H1 (cell line): ENCODE measurements around the gene B4GALNT1. TPM values are rescaled to one million over a fixed set of nuclear protein-coding genes. Genes with fewer than 3 reads are reported as not detected.

Source experiments
- CTCF ChIA-PET: fragments of 300-600 bp; sonication (Branson Sonifier 250); formaldehyde crosslinking; loops from one replicate; lab custom pipeline; 2021; ENCODE audit not compliant: partially characterized antibody; lab: Charles Lee
- POLR2A ChIA-PET: fragments of 300-600 bp; sonication (Branson Sonifier 250); formaldehyde crosslinking; loops from one replicate; lab custom pipeline; 2021; ENCODE audit warnings: inconsistent platforms; ENCODE audit not compliant: partially characterized antibody; lab: Charles Lee
- DNase-seq, 2 experiments: peaks; one replicate each; pipeline versions ENCODE4 v3.0.0 to v3.0.0-alpha.2; 2010 to 2022; ENCODE audit warnings: low spot score in 2 of 2, low read depth in 1 of 2, mixed read lengths in 1 of 2
- FAIRE-seq: peaks from 2 replicates; lab custom pipeline; 2011; peaks lifted over from hg19 to GRCh38; lab: Jason Lieb, UNC
- H2AFZ ChIP-seq: 2 replicates; pipeline ENCODE4 v1.8.1; 2012; ENCODE audit warnings: low read length, inconsistent platforms
- H2AK5ac ChIP-seq: 2 replicates; pipeline ENCODE4 v1.6.1; 2013; ENCODE audit warnings: low read depth, low read length
- H2BK120ac ChIP-seq: replicated peaks from 2 replicates; pipeline ENCODE3; 2013; ENCODE audit warnings: low read depth, low read length, inconsistent platforms
- H2BK12ac ChIP-seq: 2 replicates; pipeline ENCODE4 v1.6.1; 2013; ENCODE audit warnings: low read depth, low read length
- H2BK15ac ChIP-seq: 2 replicates; pipeline ENCODE4 v1.6.1; 2013; ENCODE audit warnings: low read length
- H2BK20ac ChIP-seq: 2 replicates; pipeline ENCODE4 v1.6.1; 2013; ENCODE audit warnings: low read length
- H2BK5ac ChIP-seq: 2 replicates; pipeline ENCODE4 v1.6.1; 2013; ENCODE audit warnings: low read depth, low read length
- H3K14ac ChIP-seq: 2 replicates; pipeline ENCODE4 v1.6.1; 2013; ENCODE audit warnings: inconsistent platforms; ENCODE audit not compliant: insufficient read length
- H3K18ac ChIP-seq: 2 replicates; pipeline ENCODE4 v1.6.1; 2013; ENCODE audit warnings: low read length; ENCODE audit errors: extremely low read depth
- H3K23ac ChIP-seq: 2 replicates; pipeline ENCODE4 v1.6.1; 2013; ENCODE audit warnings: inconsistent platforms; ENCODE audit not compliant: insufficient read length
- H3K23me2 ChIP-seq: 2 replicates; pipeline ENCODE4 v1.6.1; 2013; ENCODE audit warnings: low read depth, low read length
- H3K27ac ChIP-seq: 2 replicates; pipeline ENCODE4 v1.6.1; 2011; ENCODE audit warnings: low read depth, low read length, inconsistent platforms
- H3K27me3 ChIP-seq, 4 experiments: replicated peaks in 1 of 4; 1 replicate in 1 of 4; 2 replicates in 3 of 4; pipeline versions ENCODE4 v1.6.1 to v1.8.1; 2011 to 2013; ENCODE audit warnings: low read length in 3 of 4, mild to moderate bottlenecking in 3 of 4, inconsistent platforms in 2 of 4, mixed read lengths in 2 of 4, moderate library complexity in 1 of 4; ENCODE audit not compliant: control insufficient read depth in 3 of 4, insufficient read depth in 3 of 4; ENCODE audit errors: extremely low read depth in 1 of 4
- H3K36me3 ChIP-seq, 4 experiments: 2 replicates each; pipeline versions ENCODE4 v1.6.1 to v1.8.1; 2011 to 2013; ENCODE audit warnings: mild to moderate bottlenecking in 4 of 4, low read length in 3 of 4, moderate library complexity in 2 of 4, control low read depth in 1 of 4, inconsistent platforms in 1 of 4; ENCODE audit not compliant: insufficient read depth in 4 of 4, control insufficient read depth in 2 of 4
- H3K4ac ChIP-seq: replicated peaks from 2 replicates; pipeline ENCODE3; 2013; ENCODE audit warnings: low read length, low read depth, mixed read lengths, inconsistent platforms; ENCODE audit not compliant: insufficient read length
- H3K4me1 ChIP-seq, 4 experiments: replicated peaks in 1 of 4; 1 replicate in 1 of 4; 2 replicates in 3 of 4; pipeline versions ENCODE4 v1.6.1 to v1.8.1; 2011 to 2013; ENCODE audit warnings: low read length in 3 of 4, inconsistent platforms in 2 of 4, mixed read lengths in 1 of 4; ENCODE audit not compliant: insufficient read depth in 4 of 4, control insufficient read depth in 3 of 4
- H3K4me2 ChIP-seq, 2 experiments: 2 replicates each; pipeline versions ENCODE4 v1.6.1 to v1.8.1; 2011 to 2013; ENCODE audit warnings: low read depth in 2 of 2, low read length in 2 of 2, control low read depth in 1 of 2, inconsistent platforms in 1 of 2, mild to moderate bottlenecking in 1 of 2; ENCODE audit not compliant: insufficient read depth in 1 of 2
- H3K4me3 ChIP-seq, 4 experiments: fragments of 200-600, 300-600 bp in 1 of 4; sonication (generic), shearing (Covaris generic), sonication (Bioruptor Twin) in 1 of 4; 2 replicates each; pipeline versions ENCODE4 v1.5.1 to v1.8.1; 2011 to 2016; ENCODE audit warnings: low read length in 4 of 4, low read depth in 3 of 4, control low read depth in 2 of 4, inconsistent platforms in 2 of 4, mild to moderate bottlenecking in 2 of 4, mixed read lengths in 1 of 4, moderate library complexity in 1 of 4; ENCODE audit not compliant: insufficient read depth in 2 of 4; ENCODE audit errors: extremely low read depth in 1 of 4
- H3K56ac ChIP-seq: replicated peaks from 2 replicates; pipeline ENCODE3; 2013; ENCODE audit warnings: low read depth, mild to moderate bottlenecking, mixed read lengths, low read length, inconsistent platforms; ENCODE audit not compliant: insufficient read length
- H3K79me1 ChIP-seq: 2 replicates; pipeline ENCODE4 v1.6.1; 2013; ENCODE audit warnings: low read depth, low read length, control low read depth
- H3K79me2 ChIP-seq, 2 experiments: 2 replicates each; pipeline versions ENCODE4 v1.6.1 to v1.8.1; 2012 to 2013; ENCODE audit warnings: low read length in 2 of 2, mild to moderate bottlenecking in 2 of 2, inconsistent platforms in 1 of 2; ENCODE audit not compliant: insufficient read depth in 2 of 2, control insufficient read depth in 1 of 2
- H3K9ac ChIP-seq, 4 experiments: replicated peaks in 1 of 4; 1 replicate in 1 of 4; 2 replicates in 3 of 4; pipeline versions ENCODE4 v1.6.1 to v1.8.1; 2011 to 2013; ENCODE audit warnings: low read depth in 3 of 4, low read length in 3 of 4, control low read depth in 2 of 4, mild to moderate bottlenecking in 2 of 4, moderate library complexity in 2 of 4, inconsistent platforms in 1 of 4; ENCODE audit errors: extremely low read depth in 1 of 4
- H3K9me3 ChIP-seq, 2 experiments: 2 replicates each; pipeline versions ENCODE4 v1.6.1 to v1.8.1; 2012 to 2013; ENCODE audit warnings: mild to moderate bottlenecking in 2 of 2, moderate library complexity in 2 of 2, control low read depth in 1 of 2, inconsistent platforms in 1 of 2, low read depth in 1 of 2, low read length in 1 of 2, mixed read lengths in 1 of 2; ENCODE audit not compliant: insufficient read depth in 2 of 2
- H4K20me1 ChIP-seq, 2 experiments: replicated peaks in 1 of 2; 2 replicates each; pipeline versions ENCODE3 to v1.8.1; 2011 to 2013; ENCODE audit warnings: inconsistent platforms in 2 of 2, low read length in 2 of 2, mild to moderate bottlenecking in 1 of 2; ENCODE audit not compliant: insufficient read depth in 2 of 2, control insufficient read depth in 1 of 2
- H4K5ac ChIP-seq: 2 replicates; pipeline ENCODE4 v1.6.1; 2013; ENCODE audit warnings: low read length, low read depth, mixed read lengths, inconsistent platforms; ENCODE audit not compliant: insufficient read length
- H4K8ac ChIP-seq: 2 replicates; pipeline ENCODE4 v1.8.0; 2013; ENCODE audit warnings: mild to moderate bottlenecking, moderate library complexity, low read length, inconsistent platforms; ENCODE audit not compliant: insufficient read depth; ENCODE audit errors: extremely low read depth
- H4K91ac ChIP-seq: replicated peaks from 2 replicates; pipeline ENCODE3; 2013; ENCODE audit warnings: low read length, mixed read lengths, inconsistent platforms; ENCODE audit not compliant: insufficient read length
- BRCA1 ChIP-seq: IDR thresholded peaks from 2 replicates; pipeline ENCODE4 v1.6.1; 2012; ENCODE audit warnings: low read depth, low read length, improper control_type of control experiment
- CBX5 ChIP-seq: fragments of 300-800, 300-1000 bp; sonication (generic); IDR thresholded peaks from 2 replicates; pipeline ENCODE4 v1.7.1; 2016; ENCODE audit warnings: antibody characterized with exemption, low read length, low read depth
- CHD1 ChIP-seq: IDR thresholded peaks from 2 replicates; pipeline ENCODE4 v1.6.1; 2012; ENCODE audit warnings: low read depth, low read length, improper control_type of control experiment
- GTF2F1 ChIP-seq: IDR thresholded peaks from 2 replicates; pipeline ENCODE4 v1.6.1; 2012; ENCODE audit warnings: low read depth, low read length, improper control_type of control experiment, borderline replicate concordance
- HDAC2 ChIP-seq, 2 experiments: fragments of 300-600 bp in 1 of 2; sonication (generic) in 1 of 2; IDR thresholded peaks; 2 replicates each; pipeline ENCODE4 v1.6.1; 2011 to 2012; ENCODE audit warnings: low read depth in 2 of 2, low read length in 2 of 2, mild to moderate bottlenecking in 2 of 2, moderate library complexity in 2 of 2, borderline replicate concordance in 1 of 2, inconsistent platforms in 1 of 2
- HDAC6 ChIP-seq: IDR thresholded peaks from one replicate; pipeline ENCODE4 v1.7.1; 2012; ENCODE audit warnings: low read depth, mild to moderate bottlenecking, inconsistent platforms, low read length, moderate library complexity
- NRF1 ChIP-seq: IDR thresholded peaks from 2 replicates; pipeline ENCODE4 v1.6.1; 2011; ENCODE audit warnings: mild to moderate bottlenecking, low read depth, low read length, improper control_type of control experiment
- RAD21 ChIP-seq, 2 experiments: IDR thresholded peaks in 1 of 2; conservative IDR thresholded peaks in 1 of 2; 2 replicates each; pipeline ENCODE4 v1.6.1; 2011; ENCODE audit warnings: low read depth in 2 of 2, low read length in 2 of 2, improper control_type of control experiment in 1 of 2, inconsistent platforms in 1 of 2, mild to moderate bottlenecking in 1 of 2, moderate library complexity in 1 of 2
- RBBP5 ChIP-seq: IDR thresholded peaks from 2 replicates; pipeline ENCODE4 v1.7.1; 2012; ENCODE audit warnings: low read depth, mild to moderate bottlenecking, inconsistent platforms, low read length, moderate library complexity, borderline replicate concordance
- SAP30 ChIP-seq: fragments of 300-600 bp; sonication (generic); IDR thresholded peaks from 2 replicates; pipeline ENCODE4 v1.7.1; 2012; ENCODE audit warnings: low read length, moderate library complexity, mild to moderate bottlenecking, inconsistent platforms; ENCODE audit not compliant: insufficient read depth, insufficient replicate concordance
- ZNF274 ChIP-seq: IDR thresholded peaks from 2 replicates; pipeline ENCODE4 v1.7.0; 2012; ENCODE audit warnings: low read length, borderline replicate concordance; ENCODE audit errors: extremely low read depth
- WGBS, 2 experiments: shearing (Covaris generic) in 1 of 2; methylation state at CpG; one replicate each; pipeline versions ENCODE4 v1.1.6 to v1.1.7; 2013 to 2015; ENCODE audit warnings: low lambda C conversion rate in 2 of 2, mixed read lengths in 2 of 2, inconsistent platforms in 1 of 2, low coverage in 1 of 2, missing lambda C conversion rate in 1 of 2; ENCODE audit not compliant: insufficient replicate concordance in 2 of 2, insufficient coverage in 1 of 2, insufficient read length in 1 of 2; ENCODE audit errors: extremely low coverage in 1 of 2, missing lambda C conversion rate in 1 of 2; 5-methylcytosine and 5-hydroxymethylcytosine counted together
- polyA plus RNA-seq, 7 experiments: library from polyadenylated mRNA; depleted of rRNA in 3 of 7; stranded (reverse) in 5 of 7; unstranded in 2 of 7; fragments of >200 nt in 5 of 7; fragments of 200-250 nt in 2 of 7; gene quantifications; 1 replicate in 5 of 7; 2 replicates in 1 of 7; 4 replicates in 1 of 7; pipeline versions ENCODE4 v1.2.1 to v1.2.3, GENCODE V29; 2011 to 2013; ENCODE audit warnings: missing spikeins in 2 of 7, mixed read lengths in 2 of 7
- total RNA-seq: library from RNA; stranded (reverse); fragmentation: NEBNext Ultra II Directional; extraction: Animal tissue kit (Norgen Biotek cat#: 25700); gene quantifications from 2 replicates; pipeline ENCODE4 v1.2.1, GENCODE V29; 2021
- TF ChIP-seq, protein P1 (sequence below): IDR thresholded peaks from 2 replicates; pipeline ENCODE4 v1.6.1; 2012; ENCODE audit warnings: inconsistent platforms

B4GALNT1 gene
- total and polyA plus RNA-seq, 2 of the 8 experiments (the other 6 are each of a cell fraction or from before 2014, with no cell fraction given), result 1.5 to 2.3 TPM

DNA sequence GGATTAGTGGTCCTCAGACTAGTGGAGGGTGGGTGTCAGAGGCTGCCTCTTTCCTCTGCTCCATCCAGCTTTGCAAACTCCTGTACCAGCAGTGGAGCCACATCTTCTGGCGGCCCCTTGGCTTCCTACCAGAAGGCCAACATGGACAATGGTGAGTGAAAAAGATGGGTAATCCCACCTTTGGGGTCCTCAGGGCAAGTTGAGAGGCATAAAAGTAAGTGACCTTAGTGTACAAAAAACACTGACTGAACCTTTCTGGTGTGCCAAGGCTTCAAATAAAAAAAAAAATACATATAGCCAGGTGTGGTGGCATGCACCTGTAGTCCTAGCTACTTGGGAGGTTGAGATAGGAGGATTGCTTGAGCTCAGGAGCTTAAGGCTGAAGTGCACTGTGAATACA lies 51.2 kb downstream of the B4GALNT1 start:
- Histone ChIP-seq H2BK12ac (no peak overlapping the region), H3K4me1 (no peaks in the 10 kb centered on the region), H3K9ac (no peak overlapping the region), H2BK15ac (no peak overlapping the region), H2BK120ac (no peak overlapping the region), H3K27ac (no peak overlapping the region), H3K56ac (no peak overlapping the region), H3K36me3 (peaks cover 11 to 51% (median 25%) of the 10 kb centered on the region in 4 experiments), H3K79me1 (no peaks in the 10 kb centered on the region), H3K23me2 (no peaks in the 10 kb centered on the region), H2BK5ac (no peak overlapping the region), H4K20me1 (peaks cover 4 to 6% of the 10 kb centered on the region in 2 experiments), H4K5ac (no peak overlapping the region), H4K8ac (no peak overlapping the region), H4K91ac (no peak overlapping the region), H3K14ac (no peak overlapping the region), H2AFZ (no peak overlapping the region), H3K79me2 (no peaks in the 10 kb centered on the region), H3K4me3 (no peak overlapping the region), H2AK5ac (no peak overlapping the region), H3K4me2 (no peak overlapping the region), H3K9me3 (no peaks in the 10 kb centered on the region), H3K4ac (no peak overlapping the region), H2BK20ac (no peak overlapping the region), H3K18ac (no peak overlapping the region), H3K27me3 (no peaks in the 10 kb centered on the region), H3K23ac (no peak overlapping the region)
- CTCF ChIA-PET, result interaction anchor here (0.6 to 7.8 kb wide), 18 partner anchors 11 to 160 kb away, joined by 3 to 201 read pairs (median 9); partner anchors contain the start of genes ARHGAP9, ARHGEF25, B4GALNT1 and OS9
- FAIRE-seq (no peak), DNase-seq (no peak)
- POLR2A ChIA-PET, result interaction anchor here (0.8 to 2.1 kb wide), 3 partner anchors 18 to 65 kb away, joined by 3 to 6 read pairs (median 3); no protein-coding TSS in a partner anchor
- WGBS, 2 experiments, result 73% methylated on average over 1 of the region's 1 CpG; no CpG with 5 or more reads in 1 of the 2 experiments
- TF ChIP-seq RBBP5 (no peak), CHD1 (no peak), HDAC2 (IDR thresholded peaks at IDR 0.05; ENCODE audit: borderline replicate concordance in 1 of 2, low read depth in 2 of 2, low read length in 2 of 2) (no peak), ZNF274 (no peak), BRCA1 (no peak), CBX5 (no peak), GTF2F1 (no peak), NRF1 (no peak), SAP30 (no peak), HDAC6 (no peak), RAD21 (IDR thresholded peaks at IDR 0.05 in 1 of 2, conservative IDR thresholded peaks at IDR 0.05 in 1 of 2; ENCODE audit: low read depth in 2 of 2, low read length in 2 of 2) (no peak)
- TF ChIP-seq, protein P1, sequence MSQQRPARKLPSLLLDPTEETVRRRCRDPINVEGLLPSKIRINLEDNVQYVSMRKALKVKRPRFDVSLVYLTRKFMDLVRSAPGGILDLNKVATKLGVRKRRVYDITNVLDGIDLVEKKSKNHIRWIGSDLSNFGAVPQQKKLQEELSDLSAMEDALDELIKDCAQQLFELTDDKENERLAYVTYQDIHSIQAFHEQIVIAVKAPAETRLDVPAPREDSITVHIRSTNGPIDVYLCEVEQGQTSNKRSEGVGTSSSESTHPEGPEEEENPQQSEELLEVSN, result no peak
